A549 (cell line): ENCODE data around the gene ODAD2.
"Not testable (repeated sequence)": the region's sequence is repeated elsewhere in the genome, so short reads cannot be mapped to it uniquely, and the experiment has no call there.

Source experiments
- EP300 ChIP-seq, 2 experiments: fragments of >200 bp; sonication (Bioruptor Twin); formaldehyde crosslinking; IDR thresholded peaks; 2 replicates in 1 of 2; 3 replicates in 1 of 2; pipeline ENCODE4 v1.6.1; 2016 to 2017
- ESRRA ChIP-seq: fragments of 150-350 bp; IDR thresholded peaks from 2 replicates; pipeline ENCODE4 v1.6.1; 2014; ENCODE audit warnings: mild to moderate bottlenecking, low read length, borderline replicate concordance
- FOSB ChIP-seq: fragments of 250-450 bp; sonication (Bioruptor Pico); IDR thresholded peaks from 2 replicates; pipeline ENCODE4 v1.5.0; 2020; ENCODE audit warnings: mild to moderate bottlenecking, moderate library complexity
- JUNB ChIP-seq: fragments of >200 bp; sonication (Bioruptor Twin); formaldehyde crosslinking; IDR thresholded peaks from 2 replicates; pipeline ENCODE4 v1.6.1; 2016
- MYC ChIP-seq: IDR thresholded peaks from 2 replicates; pipeline ENCODE4 v1.6.1; 2012; ENCODE audit warnings: mild to moderate bottlenecking, inconsistent platforms, low read length, improper control_type of control experiment, borderline replicate concordance
- NPAS2 ChIP-seq: fragments of 250-450 bp; sonication (Bioruptor Pico); IDR thresholded peaks from 2 replicates; pipeline ENCODE4 v1.8.0; 2022; ENCODE audit warnings: mild to moderate bottlenecking, moderate library complexity, borderline replicate concordance
- POLR2A ChIP-seq: IDR thresholded peaks from 2 replicates; pipeline ENCODE4 v1.6.1; 2012; ENCODE audit warnings: mild to moderate bottlenecking, low read length
- RCOR1 ChIP-seq: fragments of 150-350 bp; IDR thresholded peaks from 2 replicates; pipeline ENCODE4 v1.6.1; 2014; ENCODE audit warnings: antibody characterized with exemption, low read length, low read depth
- SMC3 ChIP-seq: fragments of >200 bp; sonication (Bioruptor Twin); formaldehyde crosslinking; IDR thresholded peaks from 3 replicates; pipeline ENCODE4 v1.6.1; 2018; ENCODE audit warnings: inconsistent platforms
- TF ChIP-seq, protein P1 (sequence below): fragments of >200 bp; sonication (Bioruptor Twin); formaldehyde crosslinking; IDR thresholded peaks from 3 replicates; pipeline ENCODE4 v1.5.1; 2016
- TF ChIP-seq, protein P2 (sequence below): fragments of 150-350 bp; IDR thresholded peaks from 2 replicates; pipeline ENCODE4 v1.6.1; 2014; ENCODE audit warnings: low read depth, mild to moderate bottlenecking, low read length
- TF ChIP-seq, protein P3 (sequence below): fragments of 450-650 bp; IDR thresholded peaks from 2 replicates; pipeline ENCODE4 v1.6.1; 2014; ENCODE audit warnings: antibody characterized with exemption
- TF ChIP-seq, protein P4 (sequence below): IDR thresholded peaks from 2 replicates; pipeline ENCODE4 v1.6.1; 2012
- TF ChIP-seq, protein P5 (sequence below): IDR thresholded peaks from 2 replicates; pipeline ENCODE4 v1.6.1; 2012

DNA sequence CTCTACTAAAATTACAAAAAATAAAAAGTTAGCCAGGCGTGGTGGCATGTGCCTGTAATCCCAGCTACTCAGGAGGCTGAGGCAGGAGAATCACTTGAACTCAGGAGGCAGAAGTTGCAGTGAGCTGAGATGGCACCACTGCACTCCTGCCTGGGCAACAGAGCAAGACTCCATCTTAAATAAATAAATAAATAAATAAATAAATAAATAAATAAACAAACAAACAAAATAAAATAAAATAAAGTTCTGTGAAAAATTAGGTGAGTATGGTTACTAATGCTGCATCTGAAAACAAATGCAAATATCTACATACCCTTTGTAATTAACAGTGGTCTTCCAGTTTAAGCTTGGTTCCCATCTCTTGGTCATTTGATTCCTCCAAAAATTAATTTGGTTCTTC, 28.1 kb downstream of the ODAD2 start:
- not testable (repeated sequence) for TF ChIP-seq FOSB; POLR2A; MYC; RCOR1; ESRRA; SMC3; EP300 (IDR thresholded peaks at IDR 0.05); JUNB; NPAS2
- TF ChIP-seq, protein P1, sequence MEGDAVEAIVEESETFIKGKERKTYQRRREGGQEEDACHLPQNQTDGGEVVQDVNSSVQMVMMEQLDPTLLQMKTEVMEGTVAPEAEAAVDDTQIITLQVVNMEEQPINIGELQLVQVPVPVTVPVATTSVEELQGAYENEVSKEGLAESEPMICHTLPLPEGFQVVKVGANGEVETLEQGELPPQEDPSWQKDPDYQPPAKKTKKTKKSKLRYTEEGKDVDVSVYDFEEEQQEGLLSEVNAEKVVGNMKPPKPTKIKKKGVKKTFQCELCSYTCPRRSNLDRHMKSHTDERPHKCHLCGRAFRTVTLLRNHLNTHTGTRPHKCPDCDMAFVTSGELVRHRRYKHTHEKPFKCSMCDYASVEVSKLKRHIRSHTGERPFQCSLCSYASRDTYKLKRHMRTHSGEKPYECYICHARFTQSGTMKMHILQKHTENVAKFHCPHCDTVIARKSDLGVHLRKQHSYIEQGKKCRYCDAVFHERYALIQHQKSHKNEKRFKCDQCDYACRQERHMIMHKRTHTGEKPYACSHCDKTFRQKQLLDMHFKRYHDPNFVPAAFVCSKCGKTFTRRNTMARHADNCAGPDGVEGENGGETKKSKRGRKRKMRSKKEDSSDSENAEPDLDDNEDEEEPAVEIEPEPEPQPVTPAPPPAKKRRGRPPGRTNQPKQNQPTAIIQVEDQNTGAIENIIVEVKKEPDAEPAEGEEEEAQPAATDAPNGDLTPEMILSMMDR = not testable (repeated sequence)
- TF ChIP-seq, protein P2, sequence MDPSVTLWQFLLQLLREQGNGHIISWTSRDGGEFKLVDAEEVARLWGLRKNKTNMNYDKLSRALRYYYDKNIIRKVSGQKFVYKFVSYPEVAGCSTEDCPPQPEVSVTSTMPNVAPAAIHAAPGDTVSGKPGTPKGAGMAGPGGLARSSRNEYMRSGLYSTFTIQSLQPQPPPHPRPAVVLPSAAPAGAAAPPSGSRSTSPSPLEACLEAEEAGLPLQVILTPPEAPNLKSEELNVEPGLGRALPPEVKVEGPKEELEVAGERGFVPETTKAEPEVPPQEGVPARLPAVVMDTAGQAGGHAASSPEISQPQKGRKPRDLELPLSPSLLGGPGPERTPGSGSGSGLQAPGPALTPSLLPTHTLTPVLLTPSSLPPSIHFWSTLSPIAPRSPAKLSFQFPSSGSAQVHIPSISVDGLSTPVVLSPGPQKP = not testable (repeated sequence)
- TF ChIP-seq, protein P3, sequence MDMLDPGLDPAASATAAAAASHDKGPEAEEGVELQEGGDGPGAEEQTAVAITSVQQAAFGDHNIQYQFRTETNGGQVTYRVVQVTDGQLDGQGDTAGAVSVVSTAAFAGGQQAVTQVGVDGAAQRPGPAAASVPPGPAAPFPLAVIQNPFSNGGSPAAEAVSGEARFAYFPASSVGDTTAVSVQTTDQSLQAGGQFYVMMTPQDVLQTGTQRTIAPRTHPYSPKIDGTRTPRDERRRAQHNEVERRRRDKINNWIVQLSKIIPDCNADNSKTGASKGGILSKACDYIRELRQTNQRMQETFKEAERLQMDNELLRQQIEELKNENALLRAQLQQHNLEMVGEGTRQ = not testable (repeated sequence)
- TF ChIP-seq, protein P4, sequence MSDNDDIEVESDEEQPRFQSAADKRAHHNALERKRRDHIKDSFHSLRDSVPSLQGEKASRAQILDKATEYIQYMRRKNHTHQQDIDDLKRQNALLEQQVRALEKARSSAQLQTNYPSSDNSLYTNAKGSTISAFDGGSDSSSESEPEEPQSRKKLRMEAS = not testable (repeated sequence)
- TF ChIP-seq, protein P5, sequence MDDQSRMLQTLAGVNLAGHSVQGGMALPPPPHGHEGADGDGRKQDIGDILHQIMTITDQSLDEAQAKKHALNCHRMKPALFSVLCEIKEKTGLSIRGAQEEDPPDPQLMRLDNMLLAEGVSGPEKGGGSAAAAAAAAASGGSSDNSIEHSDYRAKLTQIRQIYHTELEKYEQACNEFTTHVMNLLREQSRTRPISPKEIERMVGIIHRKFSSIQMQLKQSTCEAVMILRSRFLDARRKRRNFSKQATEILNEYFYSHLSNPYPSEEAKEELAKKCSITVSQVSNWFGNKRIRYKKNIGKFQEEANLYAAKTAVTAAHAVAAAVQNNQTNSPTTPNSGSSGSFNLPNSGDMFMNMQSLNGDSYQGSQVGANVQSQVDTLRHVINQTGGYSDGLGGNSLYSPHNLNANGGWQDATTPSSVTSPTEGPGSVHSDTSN = not testable (repeated sequence)
